Keratinocyte (primary cell): ENCODE data around the gene SEMA3E.

ENCODE experiments used
- CTCF ChIP-seq, 3 experiments: IDR thresholded peaks in 1 of 3; conservative IDR thresholded peaks in 1 of 3; optimal IDR thresholded peaks in 1 of 3; 2 replicates in 2 of 3; 3 replicates in 1 of 3; pipeline versions ENCODE3 to v1.5.1; 2011; ENCODE audit warnings: low read length in 3 of 3, mild to moderate bottlenecking in 3 of 3, moderate library complexity in 2 of 3, control low read depth in 1 of 3, inconsistent platforms in 1 of 3; ENCODE audit not compliant: insufficient read depth in 2 of 3; ENCODE audit errors: extremely low read depth in 1 of 3
- EZH2 ChIP-seq: IDR thresholded peaks from one replicate; pipeline ENCODE4 v1.6.1; 2012; ENCODE audit warnings: inconsistent platforms, mild to moderate bottlenecking, low read length, moderate library complexity

GRCh38 chr7:83415840-83416239 is 233.1 kb downstream of the SEMA3E start:
- TF ChIP-seq CTCF (optimal IDR thresholded peaks at IDR 0.05 in 1 of 3, IDR thresholded peaks at IDR 0.05 in 1 of 3, conservative IDR thresholded peaks at IDR 0.05 in 1 of 3; ENCODE audit: extremely low read depth in 1 of 3, insufficient read depth in 2 of 3, low read length in 3 of 3) (no peak), EZH2 (no peak)
